ENCODE data around the gene ZWILCH. TPM values are rescaled to one million over a fixed set of nuclear protein-coding genes. Genes with fewer than 3 reads are reported as not detected.
A peak's percentile ranks its signal among the peaks of the same experiment; 100 is the strongest.
"Not testable (repeated sequence)": the region's sequence is repeated elsewhere in the genome, so short reads cannot be mapped to it uniquely, and the experiment has no call there.

The ZWILCH gene
- total RNA-seq, 1 donor from 2014 or later = 41.1 TPM

GRCh38 chr15:66587749-66588148 lies 82.6 kb downstream of the ZWILCH start:
- DNase-seq = no peak
- H3K27ac Mint-ChIP-seq = no peak overlapping the region
- intact Hi-C loops (cut with micrococcal nuclease) = no loop called here
- peaks cover 7% of the 10 kb centered on the region for H3K27me3 Mint-ChIP-seq
- no peaks in the 10 kb centered on the region for H3K36me3 Mint-ChIP-seq (ENCODE audit: low read depth)
- H3K9me3 Mint-ChIP-seq = no peaks in the 10 kb centered on the region
- no peaks in the 10 kb centered on the region for H3K4me1 Mint-ChIP-seq
- no peak overlapping the region for H3K4me3 Mint-ChIP-seq

DNA sequence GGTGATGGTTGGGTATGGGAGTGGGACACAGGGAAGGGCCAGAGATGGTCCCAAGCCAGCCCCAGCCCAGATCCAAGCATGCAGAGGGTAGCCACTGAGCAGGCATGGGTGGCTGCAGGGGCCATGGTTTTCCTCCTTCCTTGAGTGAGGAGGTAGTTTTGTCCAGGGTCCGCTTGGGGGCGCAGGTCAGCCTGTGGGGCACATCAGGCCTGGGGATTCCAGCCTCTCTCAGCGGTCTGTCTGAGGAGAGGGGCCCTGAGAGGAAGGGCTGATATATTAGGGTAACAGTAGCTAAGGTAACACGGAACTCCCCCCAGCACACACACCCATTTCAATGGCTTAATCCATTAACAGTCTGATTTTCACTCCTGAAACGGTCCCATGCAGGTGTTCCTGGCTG lies 83.4 kb downstream of the ZWILCH start:
- Mint-ChIP-seq H3K9me3 (no peaks in the 10 kb centered on the region), H3K36me3 (ENCODE audit: low read depth) (no peaks in the 10 kb centered on the region), H3K4me1 (no peaks in the 10 kb centered on the region), H3K4me3 (no peak overlapping the region), H3K27ac (no peak overlapping the region), H3K27me3 (peaks cover 9% of the 10 kb centered on the region)
- DNase-seq = no peak
- intact Hi-C loops (cut with micrococcal nuclease) = no loop called here

- Mint-ChIP-seq H3K4me3 (no peak overlapping the region), H3K9me3 (no peaks in the 10 kb centered on the region), H3K27me3 (peaks cover 9% of the 10 kb centered on the region), H3K36me3 (ENCODE audit: low read depth) (no peaks in the 10 kb centered on the region), H3K4me1 (no peaks in the 10 kb centered on the region), H3K27ac (no peak overlapping the region)
- no peak for DNase-seq
- intact Hi-C loops (cut with micrococcal nuclease) = no loop called here
Observed at GRCh38 chr15:66588971-66589370, 83.8 kb downstream of the ZWILCH start.

GRCh38 chr15:66589429-66589828 lies 84.3 kb downstream of the ZWILCH start:
- not testable (repeated sequence) for H3K4me1 Mint-ChIP-seq; H3K36me3 Mint-ChIP-seq (ENCODE audit: low read depth)

GRCh38 chr15:66590435-66590834 lies 85.3 kb downstream of the ZWILCH start:
- no peaks in the 10 kb centered on the region for H3K4me1 Mint-ChIP-seq
- intact Hi-C loops (cut with micrococcal nuclease) = no loop called here
- no peak for DNase-seq
- no peaks in the 10 kb centered on the region for H3K9me3 Mint-ChIP-seq
- H3K4me3 Mint-ChIP-seq = no peak overlapping the region
- no peak overlapping the region for H3K27ac Mint-ChIP-seq
- H3K36me3 Mint-ChIP-seq (ENCODE audit: low read depth) = no peaks in the 10 kb centered on the region
- peaks cover 15% of the 10 kb centered on the region for H3K27me3 Mint-ChIP-seq

More at GRCh38 chr15:66589429-66589828, 84.3 kb downstream of the ZWILCH start:
- H3K27ac Mint-ChIP-seq; DNase-seq; H3K9me3 Mint-ChIP-seq; H3K27me3 Mint-ChIP-seq; H3K4me3 Mint-ChIP-seq; intact Hi-C loops (cut with micrococcal nuclease): not testable (repeated sequence)

- intact Hi-C loops (cut with micrococcal nuclease) = no loop called here
- Mint-ChIP-seq H3K27ac (no peak overlapping the region), H3K4me1 (no peaks in the 10 kb centered on the region), H3K27me3 (peaks cover 12% of the 10 kb centered on the region), H3K9me3 (no peaks in the 10 kb centered on the region), H3K4me3 (no peak overlapping the region), H3K36me3 (ENCODE audit: low read depth) (no peaks in the 10 kb centered on the region)
- DNase-seq = no peak
Observed at GRCh38 chr15:66591322-66591862, 86.3 kb downstream of the ZWILCH start.

DNA sequence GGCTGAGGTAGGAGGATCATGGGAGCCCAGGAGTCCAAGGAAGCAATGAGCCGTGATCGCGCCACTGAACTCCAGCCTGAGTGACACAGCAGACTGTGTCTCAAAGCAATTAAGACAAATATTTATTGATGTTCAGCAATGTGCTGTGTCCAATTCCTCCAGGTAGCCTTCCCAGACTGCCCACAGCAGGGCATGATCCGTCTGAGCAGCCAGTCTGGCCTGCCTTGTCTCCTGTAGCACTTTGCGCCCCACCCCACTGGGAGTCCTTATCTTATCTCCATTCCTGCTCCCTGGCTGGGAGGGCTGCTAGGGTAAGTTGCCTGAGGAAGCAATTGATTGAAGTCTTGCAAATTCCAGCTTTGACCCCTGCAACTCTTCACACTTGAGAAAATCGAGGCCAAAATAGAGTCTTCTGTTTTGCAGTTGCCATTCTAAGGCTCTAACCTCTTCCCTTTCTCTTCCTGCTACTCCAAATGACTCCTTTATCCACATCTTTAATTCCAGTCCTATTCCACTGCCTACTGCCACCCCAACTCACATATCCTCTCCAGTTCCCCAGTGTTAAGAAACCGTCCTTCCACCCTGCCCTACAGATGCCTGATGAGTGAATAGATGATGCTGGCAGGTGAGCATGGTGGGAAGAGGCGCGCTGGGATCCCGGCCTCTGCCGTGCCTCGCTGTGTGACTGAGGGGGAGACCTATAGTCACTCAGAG lies 87.5 kb downstream of the ZWILCH start:
- H3K9me3 Mint-ChIP-seq = no peaks in the 10 kb centered on the region
- intact Hi-C loops (cut with micrococcal nuclease) = no loop called here
- no peak overlapping the region for H3K27ac Mint-ChIP-seq
- no peak overlapping the region for H3K4me3 Mint-ChIP-seq
- no peaks in the 10 kb centered on the region for H3K36me3 Mint-ChIP-seq (ENCODE audit: low read depth)
- H3K27me3 Mint-ChIP-seq = peaks cover 10% of the 10 kb centered on the region
- H3K4me1 Mint-ChIP-seq = no peaks in the 10 kb centered on the region
- DNase-seq = no peak

- H3K4me3 Mint-ChIP-seq = no peak overlapping the region
- H3K27ac Mint-ChIP-seq = no peak overlapping the region
- intact Hi-C loops (cut with micrococcal nuclease) = no loop called here
- H3K27me3 Mint-ChIP-seq = peaks cover 10% of the 10 kb centered on the region
- DNase-seq = no peak
- no peaks in the 10 kb centered on the region for H3K36me3 Mint-ChIP-seq (ENCODE audit: low read depth)
- H3K4me1 Mint-ChIP-seq = peaks cover 5% of the 10 kb centered on the region
- H3K9me3 Mint-ChIP-seq = no peaks in the 10 kb centered on the region
Observed at GRCh38 chr15:66593219-66593780, 88.2 kb downstream of the ZWILCH start.

GRCh38 chr15:66594344-66594743 lies 89.2 kb downstream of the ZWILCH start:
- Mint-ChIP-seq H3K27me3 (peaks cover 10% of the 10 kb centered on the region), H3K9me3 (no peaks in the 10 kb centered on the region), H3K4me3 (no peak overlapping the region), H3K27ac (no peak overlapping the region), H3K4me1 (peaks cover 8% of the 10 kb centered on the region), H3K36me3 (ENCODE audit: low read depth) (no peaks in the 10 kb centered on the region)
- DNase-seq = no peak
- intact Hi-C loops (cut with micrococcal nuclease) = no loop called here

- Mint-ChIP-seq H3K4me3 (no peak overlapping the region), H3K4me1 (peaks cover 8% of the 10 kb centered on the region), H3K9me3 (no peaks in the 10 kb centered on the region), H3K36me3 (ENCODE audit: low read depth) (no peaks in the 10 kb centered on the region), H3K27me3 (peaks cover 10% of the 10 kb centered on the region), H3K27ac (no peak overlapping the region)
- DNase-seq = no peak
- intact Hi-C loops (cut with micrococcal nuclease) = no loop called here
Observed at GRCh38 chr15:66594836-66595235, 89.7 kb downstream of the ZWILCH start.

- Mint-ChIP-seq H3K27me3 (peaks cover 10% of the 10 kb centered on the region), H3K4me1 (peaks cover 8% of the 10 kb centered on the region), H3K9me3 (no peaks in the 10 kb centered on the region), H3K36me3 (ENCODE audit: low read depth) (no peaks in the 10 kb centered on the region), H3K27ac (no peak overlapping the region), H3K4me3 (no peak overlapping the region)
- no peak for DNase-seq
- intact Hi-C loops (cut with micrococcal nuclease) = no loop called here
Observed at GRCh38 chr15:66595332-66595731, 90.2 kb downstream of the ZWILCH start.

DNA sequence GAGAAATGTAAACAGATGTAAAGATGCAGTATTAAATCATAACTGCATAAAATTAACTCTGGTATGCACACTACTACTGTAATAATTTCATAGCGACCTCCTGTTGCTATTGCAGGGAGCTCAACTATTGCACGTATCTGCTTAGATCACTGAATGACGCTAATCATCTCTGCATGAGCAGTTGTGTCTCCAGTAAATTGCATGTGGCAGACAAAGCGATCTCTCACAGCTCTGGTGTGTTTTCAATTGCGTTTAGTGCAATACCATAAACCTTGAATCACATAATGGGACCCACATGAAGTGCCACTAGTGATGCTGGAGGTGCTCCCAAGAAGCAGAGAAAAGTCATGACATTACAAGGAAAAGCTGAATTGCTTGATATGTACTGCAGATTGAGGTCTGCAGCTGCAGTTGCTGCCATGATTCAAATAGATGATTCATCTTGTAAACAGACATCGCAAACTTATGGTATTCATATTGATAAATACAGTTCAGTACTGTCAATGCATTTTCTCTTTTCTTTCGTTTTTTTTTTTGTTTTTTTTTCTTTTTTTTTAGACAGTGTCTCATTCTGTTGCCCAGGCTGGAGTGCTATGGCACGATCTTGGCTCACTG lies 90.9 kb downstream of the ZWILCH start:
- no peak for DNase-seq
- Mint-ChIP-seq H3K4me3 (no peak overlapping the region), H3K36me3 (ENCODE audit: low read depth) (no peaks in the 10 kb centered on the region), H3K27ac (no peak overlapping the region), H3K4me1 (peaks cover 8% of the 10 kb centered on the region), H3K9me3 (no peaks in the 10 kb centered on the region), H3K27me3 (peaks cover 10% of the 10 kb centered on the region)
- intact Hi-C loops (cut with micrococcal nuclease) = no loop called here

DNA sequence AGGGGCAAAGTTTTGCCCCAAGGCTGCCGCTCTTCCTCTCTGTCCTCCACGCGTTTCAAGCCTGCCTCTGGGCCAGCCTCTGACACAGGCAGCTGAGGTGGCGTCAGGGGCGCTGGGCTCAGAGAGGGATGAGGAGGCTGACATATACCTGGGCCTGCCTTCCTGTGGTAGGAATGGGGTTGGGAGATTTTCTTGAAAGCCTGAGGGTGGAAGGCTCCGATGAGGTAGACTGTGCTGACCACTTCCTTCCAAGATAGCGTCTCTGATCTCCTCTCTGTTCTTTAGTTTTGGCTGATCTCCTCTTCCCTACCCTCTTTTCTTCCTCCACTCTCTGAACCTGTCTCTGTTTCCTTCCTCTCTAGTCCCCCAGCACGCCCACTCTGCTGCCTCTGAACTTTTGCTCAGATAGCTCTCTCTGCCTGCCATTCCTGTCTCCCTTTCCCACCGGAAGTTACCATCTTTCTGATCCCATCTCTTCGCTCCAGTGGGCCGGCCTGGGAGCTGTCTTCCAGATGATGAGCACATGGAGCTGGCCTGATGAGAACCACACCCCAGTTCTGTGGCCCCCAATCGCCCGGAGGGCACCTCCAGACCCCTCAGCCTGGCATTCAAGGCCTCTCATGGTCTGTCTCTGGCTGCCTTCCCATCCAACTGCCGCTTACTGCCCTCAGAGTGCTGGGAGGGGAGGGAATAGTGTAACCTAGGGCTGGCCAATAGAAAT lies 93.1 kb downstream of the ZWILCH start:
- Mint-ChIP-seq H3K9me3 (no peaks in the 10 kb centered on the region), H3K27me3 (peaks cover 11% of the 10 kb centered on the region), H3K27ac (peak overlapping the region; percentile 4), H3K4me3 (peak overlapping the region; percentile 10), H3K4me1 (peaks cover 8% of the 10 kb centered on the region), H3K36me3 (ENCODE audit: low read depth) (no peaks in the 10 kb centered on the region)
- intact Hi-C loops (cut with micrococcal nuclease) = no loop called here
- no peak for DNase-seq
